Endothelial cell of umbilical vein (primary cell): Measurements from ENCODE around the gene SMARCD3. TPM values are rescaled to one million over a fixed set of nuclear protein-coding genes. Genes with fewer than 3 reads are reported as not detected.

ENCODE experiments used
- BruUV-seq: library from RNA; stranded (reverse); fragments of 400-500 nt; replicated peaks from 2 replicates; lab custom pipeline; 2021; lab: Mats Ljungman, UMichigan
- CTCF ChIA-PET: fragments of 300-600, 350-600 bp; sonication (Branson Sonifier 250); formaldehyde crosslinking; loops from one replicate; lab custom pipeline; 2021; ENCODE audit warnings: antibody characterized with exemption, inconsistent platforms; lab: Charles Lee
- POLR2A ChIA-PET: fragments of 300-600, 350-600 bp; sonication (Branson Sonifier 250); formaldehyde crosslinking; loops from one replicate; lab custom pipeline; 2021; ENCODE audit warnings: antibody characterized with exemption, inconsistent platforms; lab: Charles Lee
- DNase-seq: peaks from one replicate; pipeline ENCODE4 v3.0.0-alpha.2; 2011; ENCODE audit warnings: low read depth, low spot score
- FAIRE-seq: peaks from 2 replicates; lab custom pipeline; 2011; peaks lifted over from hg19 to GRCh38; lab: Jason Lieb, UNC
- H2AFZ ChIP-seq: 2 replicates; pipeline ENCODE4 v1.6.0; 2012; ENCODE audit warnings: low read depth, low read length, control low read depth, inconsistent platforms
- H3K27ac ChIP-seq: 2 replicates; pipeline ENCODE4 v1.5.1; 2011; ENCODE audit warnings: low read depth, mild to moderate bottlenecking, control low read depth, low read length, moderate library complexity; ENCODE audit not compliant: insufficient read depth
- H3K27me3 ChIP-seq, 2 experiments: 2 replicates each; pipeline versions ENCODE4 v1.6.0 to v1.6.1; 2011; ENCODE audit warnings: low read length in 2 of 2, mixed read lengths in 1 of 2; ENCODE audit not compliant: control insufficient read depth in 2 of 2, insufficient read depth in 2 of 2
- H3K36me3 ChIP-seq, 2 experiments: 2 replicates in 1 of 2; 3 replicates in 1 of 2; pipeline ENCODE4 v1.5.1; 2011; ENCODE audit warnings: low read length in 2 of 2, mild to moderate bottlenecking in 1 of 2, moderate library complexity in 1 of 2; ENCODE audit not compliant: control insufficient read depth in 2 of 2, insufficient read depth in 2 of 2; ENCODE audit errors: extremely low read depth in 1 of 2
- H3K4me1 ChIP-seq: 3 replicates; pipeline ENCODE4 v1.5.1; 2011; ENCODE audit warnings: mild to moderate bottlenecking, low read length; ENCODE audit not compliant: control insufficient read depth, insufficient read depth; ENCODE audit errors: extremely low read depth
- H3K4me2 ChIP-seq: 2 replicates; pipeline ENCODE4 v1.6.1; 2011; ENCODE audit warnings: low read length, control low read depth, mixed read lengths; ENCODE audit not compliant: insufficient read depth
- H3K4me3 ChIP-seq, 3 experiments: fragments of 200-600 bp in 1 of 3; sonication (generic), shearing (Covaris generic) in 1 of 3; replicated peaks in 1 of 3; 2 replicates each; pipeline ENCODE4 v1.5.1; 2011 to 2016; ENCODE audit warnings: control low read depth in 3 of 3, low read length in 3 of 3, mild to moderate bottlenecking in 2 of 3, inconsistent platforms in 1 of 3, low read depth in 1 of 3, moderate library complexity in 1 of 3; ENCODE audit not compliant: insufficient read depth in 1 of 3
- H3K79me2 ChIP-seq: 2 replicates; pipeline ENCODE4 v1.6.0; 2012; ENCODE audit warnings: low read length, inconsistent platforms; ENCODE audit not compliant: control insufficient read depth, insufficient read depth
- H3K9ac ChIP-seq: replicated peaks from 2 replicates; pipeline ENCODE3; 2011; ENCODE audit warnings: low read length, control low read depth; ENCODE audit not compliant: insufficient read depth; ENCODE audit errors: extremely low read depth
- H3K9me1 ChIP-seq: replicated peaks from 3 replicates; pipeline ENCODE4 v1.6.0; 2011; ENCODE audit warnings: mild to moderate bottlenecking, low read length; ENCODE audit not compliant: control insufficient read depth, insufficient read depth; ENCODE audit errors: extremely low read depth
- H3K9me3 ChIP-seq: replicated peaks from 2 replicates; pipeline ENCODE4 v1.5.1; 2012; ENCODE audit warnings: low read length, inconsistent platforms; ENCODE audit not compliant: control insufficient read depth, insufficient read depth
- H4K20me1 ChIP-seq: replicated peaks from 2 replicates; pipeline ENCODE3; 2011; ENCODE audit warnings: mild to moderate bottlenecking, low read length; ENCODE audit not compliant: control insufficient read depth, insufficient read depth; ENCODE audit errors: extremely low read depth
- EZH2 ChIP-seq: IDR thresholded peaks from 2 replicates; pipeline ENCODE4 v1.6.1; 2012; ENCODE audit warnings: borderline replicate concordance, low read depth, mild to moderate bottlenecking, moderate library complexity, low read length, inconsistent platforms; ENCODE audit not compliant: severe bottlenecking
- FOS ChIP-seq: IDR thresholded peaks from 2 replicates; pipeline ENCODE4 v1.6.1; 2011; ENCODE audit warnings: mild to moderate bottlenecking, low read length, moderate library complexity, borderline replicate concordance; ENCODE audit not compliant: insufficient read depth
- JUN ChIP-seq: IDR thresholded peaks from 2 replicates; pipeline ENCODE4 v1.6.1; 2011; ENCODE audit warnings: borderline replicate concordance, low read depth; ENCODE audit not compliant: insufficient read length, insufficient read depth
- MYC ChIP-seq: IDR thresholded peaks from one replicate; pipeline ENCODE4 v1.6.1; 2011; ENCODE audit warnings: mild to moderate bottlenecking, low read depth, low read length
- POLR2A ChIP-seq: IDR thresholded peaks from 2 replicates; pipeline ENCODE4 v1.6.1; 2012; ENCODE audit warnings: low read depth, mild to moderate bottlenecking, control low read depth, low read length
- POLR2AphosphoS5 ChIP-seq: IDR thresholded peaks from 2 replicates; pipeline ENCODE4 v1.6.1; 2012; ENCODE audit warnings: low read depth, mild to moderate bottlenecking, control low read depth, low read length, moderate library complexity; ENCODE audit not compliant: insufficient read depth
- dilution Hi-C: fragments of 300-500 bp; cut with MboI; formaldehyde crosslinking; loops from one replicate; pipeline ENCODE4 v1.15.0; 2019; ENCODE audit warnings: low sequenced_read_pairs; ENCODE audit not compliant: extremely low pct_ligation_motif_present
- intact Hi-C: fragments of 100-400 bp; cut with micrococcal nuclease; formaldehyde crosslinking; loops from one replicate; pipeline ENCODE4 v1.10.0; 2022
- polyA plus RNA-seq, 4 experiments: library from polyadenylated mRNA; depleted of rRNA in 3 of 4; stranded (reverse) in 3 of 4; unstranded in 1 of 4; fragments of >200 nt; gene quantifications; 2 replicates each; pipeline versions ENCODE4 v1.2.1 to v1.2.3, GENCODE V29; 2011 to 2012; ENCODE audit warnings: missing spikeins in 1 of 4
- total RNA-seq: library from RNA; stranded (reverse); gene quantifications from 2 replicates; pipeline ENCODE4 v1.2.3, GENCODE V29; 2021
- TF ChIP-seq, protein P1 (sequence below): IDR thresholded peaks from 2 replicates; pipeline ENCODE4 v1.6.1; 2011; ENCODE audit not compliant: insufficient read depth, insufficient read length

SMARCD3 gene
- total and polyA plus RNA-seq, 2 donors (not counting 3 experiments of a cell fraction or from before 2014, with no cell fraction given) = 6.1 to 8.5 TPM

DNA sequence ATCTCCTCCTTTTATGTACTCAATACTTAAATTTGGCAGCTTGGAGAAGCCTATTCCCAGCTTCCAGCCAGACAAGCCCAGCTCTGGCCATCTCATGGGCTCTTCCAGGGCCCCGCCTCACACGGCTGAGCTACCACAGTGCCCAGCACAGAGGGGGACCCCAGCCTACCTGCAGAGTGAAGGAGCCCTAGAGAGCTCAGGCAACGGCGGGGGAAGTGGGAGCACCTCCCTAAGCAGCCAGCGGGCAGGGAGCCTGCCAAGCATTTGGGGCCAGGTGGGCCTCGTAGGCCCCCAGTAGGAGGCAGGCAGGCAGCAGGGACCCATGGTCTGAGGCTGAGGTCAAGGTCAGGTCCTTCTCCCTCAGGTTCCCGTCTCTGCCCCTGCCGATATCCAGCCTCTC lies 29.1 kb upstream of the SMARCD3 start:
- no peaks in the 10 kb centered on the region for H4K20me1 ChIP-seq
- no peaks in the 10 kb centered on the region for H3K9me3 ChIP-seq
- DNase-seq (no peak), FAIRE-seq (no peak)
- dilution Hi-C loops = no loop called here
- CTCF ChIA-PET = interaction anchor here (1.0 to 1.6 kb wide), 8 partner anchors 8 to 38 kb away, joined by 3 to 7 read pairs (median 4); no protein-coding TSS in a partner anchor
- no TSS peak for BruUV-seq
- H3K79me2 ChIP-seq = no peaks in the 10 kb centered on the region
- TF ChIP-seq, protein P1, sequence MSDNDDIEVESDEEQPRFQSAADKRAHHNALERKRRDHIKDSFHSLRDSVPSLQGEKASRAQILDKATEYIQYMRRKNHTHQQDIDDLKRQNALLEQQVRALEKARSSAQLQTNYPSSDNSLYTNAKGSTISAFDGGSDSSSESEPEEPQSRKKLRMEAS = no peak
- no peak for TF ChIP-seq JUN
- no peak for TF ChIP-seq POLR2A
- no peak for TF ChIP-seq POLR2AphosphoS5
- no peak for TF ChIP-seq FOS
- TF ChIP-seq MYC = no peak
- TF ChIP-seq EZH2 = no peak
- H3K27me3 ChIP-seq = peaks cover 7 to 8% of the 10 kb centered on the region in 2 experiments
- no peak overlapping the region for H3K4me2 ChIP-seq
- H3K4me3 ChIP-seq = no peak overlapping the region
- intact Hi-C loops = no loop called here
- no peak overlapping the region for H3K27ac ChIP-seq
- H2AFZ ChIP-seq = no peak overlapping the region
- no peaks in the 10 kb centered on the region for H3K9me1 ChIP-seq
- no peak overlapping the region for H3K9ac ChIP-seq
- no peaks in the 10 kb centered on the region for H3K4me1 ChIP-seq
- POLR2A ChIA-PET = no interaction called here
- H3K36me3 ChIP-seq = no peaks in the 10 kb centered on the region
